ENCODE results near the gene FAM83D.

FAM83D gene

GRCh38 chr20:38895098-38895949, 30.9 kb upstream of the FAM83D start:
- no peak for DNase-seq (ENCODE audit: low read depth)

- no peak for DNase-seq (ENCODE audit: low read depth)
These were observed 30.1 kb upstream of the FAM83D start for GRCh38 chr20:38896009-38896594.

DNA sequence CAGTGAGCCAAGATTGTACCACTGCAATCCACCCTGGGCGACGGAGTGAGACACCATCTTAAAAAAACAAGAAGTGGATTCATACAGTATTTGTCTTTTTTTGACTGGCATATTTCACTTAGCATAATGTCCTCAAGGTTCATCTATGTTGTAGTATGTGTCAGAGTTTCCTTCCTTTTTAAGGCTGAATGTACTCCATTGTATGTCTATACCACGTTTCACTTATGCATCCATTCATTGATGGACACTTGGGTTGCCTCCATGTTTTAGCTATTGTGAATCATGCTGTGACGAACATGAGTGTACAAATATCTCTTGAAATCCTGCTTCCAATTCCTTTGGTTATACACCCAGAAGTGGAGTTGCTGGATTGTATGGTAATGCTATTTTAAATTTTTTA, 28.9 kb upstream of the FAM83D start:
- no peak for DNase-seq (ENCODE audit: low read depth)

DNA sequence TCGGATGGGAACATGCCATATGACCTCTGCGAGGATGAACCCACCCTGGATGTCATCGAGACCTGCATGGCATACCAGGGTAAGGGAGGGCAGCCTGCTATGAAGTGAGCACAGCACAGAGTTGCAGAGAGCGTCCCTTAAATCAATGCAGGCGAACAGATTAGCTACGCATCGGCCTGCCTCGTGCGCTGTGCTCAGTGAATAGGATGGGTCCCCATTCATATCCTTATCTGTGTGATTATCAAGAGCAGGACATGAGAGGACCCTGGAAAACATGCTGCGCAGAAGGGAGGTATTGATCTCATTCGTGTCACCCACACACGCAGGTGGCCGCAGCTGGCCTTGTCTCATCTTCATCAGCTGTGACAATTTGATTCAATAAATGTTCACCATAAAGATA, 25.6 kb upstream of the FAM83D start:
- DNase-seq (ENCODE audit: low read depth): no peak

- no peak for DNase-seq (ENCODE audit: low read depth)
These were observed 23.6 kb upstream of the FAM83D start for GRCh38 chr20:38902601-38903000.

- no peak for DNase-seq (ENCODE audit: low read depth)
These were observed 22.9 kb upstream of the FAM83D start for GRCh38 chr20:38903335-38903734.

GRCh38 chr20:38905375-38905774, 20.8 kb upstream of the FAM83D start:
- no peak for DNase-seq (ENCODE audit: low read depth)

DNA sequence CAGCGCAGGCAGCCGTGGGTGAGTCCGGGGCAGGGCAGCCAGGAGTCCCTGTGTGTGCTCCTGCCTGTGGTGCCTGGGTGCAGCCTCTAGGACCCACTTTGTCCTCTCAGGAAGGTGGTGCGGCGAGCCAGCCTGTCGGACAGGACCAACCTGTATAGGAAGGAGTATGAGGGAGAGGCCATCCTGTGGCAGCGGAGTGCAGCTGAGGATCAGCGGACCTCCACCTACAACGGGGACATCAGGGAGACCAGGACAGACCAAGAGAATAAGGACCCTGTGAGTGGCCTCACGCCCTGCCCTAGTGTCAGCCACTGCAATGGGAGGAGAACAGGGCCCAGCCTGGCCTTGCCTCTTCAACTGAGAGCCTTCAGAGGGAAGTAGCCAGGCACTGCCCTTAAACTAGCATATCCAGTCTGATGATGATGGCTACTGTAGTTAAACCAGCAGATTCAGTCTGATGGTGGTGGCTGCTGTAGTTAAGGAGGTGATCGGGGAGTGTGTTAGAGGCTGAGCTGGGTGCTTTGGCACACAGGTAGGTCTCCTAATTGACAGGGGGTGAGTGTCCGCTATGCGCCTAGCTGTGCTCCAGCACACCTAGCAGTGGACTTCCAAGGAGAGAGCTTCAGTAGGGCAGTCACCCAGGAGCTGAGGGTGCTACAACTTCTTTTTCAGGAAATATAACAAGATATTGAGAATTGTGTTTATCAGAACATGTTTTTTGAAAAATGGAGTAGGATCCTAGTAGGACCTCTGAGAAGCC, 18.1 kb upstream of the FAM83D start:
- no peak for DNase-seq (ENCODE audit: low read depth)

DNA sequence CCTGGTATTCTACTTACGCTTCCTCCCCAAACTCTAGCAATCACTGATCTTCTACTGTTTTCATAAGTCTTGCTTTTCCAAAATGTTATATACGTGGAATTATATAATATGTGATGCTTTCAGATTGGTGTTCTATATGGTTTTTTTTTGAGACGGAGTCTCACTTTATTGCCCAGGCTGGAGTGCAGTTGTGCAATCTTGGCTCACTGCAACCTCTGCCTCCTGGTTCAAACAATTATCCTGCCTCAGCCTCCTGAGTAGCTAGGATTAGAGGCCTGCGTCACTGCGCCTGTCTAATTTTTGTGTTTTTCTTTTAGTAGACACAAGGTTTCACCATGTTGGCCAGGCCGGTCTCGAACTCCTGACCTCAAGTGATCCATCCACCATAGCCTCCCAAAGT, 10.9 kb upstream of the FAM83D start:
- no peak for DNase-seq (ENCODE audit: low read depth)

- no peak for DNase-seq (ENCODE audit: low read depth)
These were observed 8.6 kb upstream of the FAM83D start for GRCh38 chr20:38917657-38918056.

DNA sequence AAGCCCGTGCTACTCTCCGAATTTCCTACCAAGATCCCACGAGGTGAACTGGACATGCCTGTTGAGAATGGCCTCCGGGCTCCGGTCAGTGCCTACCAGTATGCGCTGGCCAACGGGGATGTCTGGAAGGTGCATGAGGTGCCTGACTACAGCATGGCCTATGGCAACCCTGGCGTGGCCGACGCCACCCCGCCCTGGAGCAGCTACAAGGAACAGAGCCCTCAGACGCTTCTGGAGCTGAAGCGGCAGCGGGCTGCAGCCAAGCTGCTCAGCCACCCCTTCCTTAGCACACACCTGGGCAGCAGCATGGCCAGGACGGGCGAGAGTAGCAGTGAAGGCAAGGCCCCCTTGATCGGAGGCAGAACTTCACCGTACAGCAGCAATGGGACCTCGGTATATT, 8.0 kb upstream of the FAM83D start:
- no peak for DNase-seq (ENCODE audit: low read depth)

DNA sequence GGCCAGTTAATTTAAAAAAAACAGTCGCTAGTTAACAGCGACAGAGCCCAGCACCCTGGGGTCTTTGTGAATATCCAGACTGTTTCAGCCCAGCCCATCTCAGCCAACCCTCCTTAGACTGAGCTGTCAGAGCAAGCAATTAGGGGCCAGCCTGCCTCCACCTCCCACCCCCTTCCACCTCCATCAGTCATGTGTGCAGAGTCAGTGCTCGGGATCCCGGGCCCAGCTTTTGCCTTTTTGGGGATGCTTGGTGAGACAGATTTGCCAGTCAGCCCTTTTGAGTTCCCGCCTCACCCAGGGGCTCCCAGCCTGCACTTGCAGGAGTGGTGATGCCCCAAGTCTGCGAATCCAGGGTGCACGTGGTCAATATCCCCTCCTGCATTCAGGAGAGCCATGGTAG, 6.5 kb upstream of the FAM83D start:
- DNase-seq (ENCODE audit: low read depth): no peak

- DNase-seq (ENCODE audit: low read depth): no peak
These were observed 5.8 kb upstream of the FAM83D start for GRCh38 chr20:38920411-38920810.

DNA sequence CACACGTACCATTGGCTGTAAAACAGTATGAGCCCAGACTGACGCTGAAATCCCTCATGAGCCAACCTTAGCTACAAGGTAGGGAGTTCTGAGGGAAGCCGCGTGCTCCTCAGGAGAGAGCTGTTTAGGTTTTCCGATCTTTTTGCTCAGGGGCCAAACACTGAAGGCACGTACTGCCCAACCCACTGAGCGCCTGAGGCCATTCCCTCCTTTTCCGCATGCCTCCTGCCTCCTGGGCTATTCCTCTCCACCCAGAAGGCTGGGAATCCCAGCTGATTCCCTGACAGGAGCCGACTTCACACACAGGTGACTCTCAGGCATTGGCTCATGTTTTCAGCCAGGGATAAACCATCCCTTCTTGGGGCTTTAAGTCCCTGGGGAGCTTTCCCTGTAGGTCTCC, 5.4 kb upstream of the FAM83D start:
- no peak for DNase-seq (ENCODE audit: low read depth)

GRCh38 chr20:38924718-38925117, 1.5 kb upstream of the FAM83D start:
- DNase-seq (ENCODE audit: low read depth): no peak

- DNase-seq (ENCODE audit: low read depth): no peak
These were observed 858 bp downstream of the FAM83D start for GRCh38 chr20:38926934-38927616.

GRCh38 chr20:38927902-38928578, 1.8 kb downstream of the FAM83D start:
- DNase-seq (ENCODE audit: low read depth): no peak

GRCh38 chr20:38930242-38930569, 4.0 kb downstream of the FAM83D start:
- no peak for DNase-seq (ENCODE audit: low read depth)

DNA sequence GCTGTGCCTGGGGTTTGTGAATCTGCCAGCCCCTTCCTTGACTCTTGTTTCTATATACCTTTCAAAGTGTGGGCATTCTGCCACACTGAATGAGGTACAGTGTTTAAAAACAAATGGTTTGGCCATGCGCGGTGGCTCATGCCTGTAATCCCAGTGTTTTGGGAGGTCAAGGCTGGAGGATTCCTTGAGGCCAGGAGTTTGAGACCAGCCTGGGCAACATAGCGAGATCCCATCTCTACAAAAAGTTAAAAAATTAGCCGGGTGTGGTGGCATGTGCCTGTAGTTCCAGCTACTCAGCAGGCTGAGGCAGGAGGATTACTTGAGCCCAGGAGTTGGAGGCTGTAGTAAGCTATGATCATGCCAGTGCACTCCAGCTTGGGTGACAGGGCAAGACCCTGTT, 5.8 kb downstream of the FAM83D start:
- no peak for DNase-seq (ENCODE audit: low read depth)

DNA sequence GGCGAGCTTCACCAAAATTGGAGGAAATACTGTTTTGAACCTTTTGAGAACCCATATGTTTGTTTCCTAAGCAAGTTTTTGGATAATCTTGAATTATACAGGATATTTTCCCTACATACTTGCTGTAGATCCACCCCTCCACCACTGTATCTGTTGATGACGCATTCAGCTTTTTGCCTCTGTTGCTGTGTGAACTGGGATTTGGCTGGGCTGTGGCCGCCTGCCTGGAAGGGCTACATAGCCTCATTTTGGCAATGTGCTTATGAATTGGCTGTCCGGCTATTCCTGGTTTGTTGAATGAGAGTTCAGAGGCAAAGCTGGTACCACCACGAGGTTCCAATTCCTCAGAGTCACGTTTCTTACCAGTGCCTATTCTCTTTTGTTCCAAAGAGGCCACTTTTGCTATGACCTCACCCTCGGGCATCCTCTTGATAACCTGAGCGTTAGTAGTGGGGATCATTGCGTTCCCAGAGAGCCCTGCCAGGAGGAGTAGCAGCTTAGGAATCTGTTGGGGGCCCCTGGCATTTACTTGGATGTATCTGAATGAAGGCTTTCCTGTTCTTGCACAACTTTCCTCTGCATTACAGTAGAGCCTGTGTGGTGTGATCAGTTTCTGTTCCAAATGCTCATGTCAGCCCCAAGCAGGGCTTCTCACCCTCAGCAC, 6.4 kb downstream of the FAM83D start:
- DNase-seq (ENCODE audit: low read depth): no peak

DNA sequence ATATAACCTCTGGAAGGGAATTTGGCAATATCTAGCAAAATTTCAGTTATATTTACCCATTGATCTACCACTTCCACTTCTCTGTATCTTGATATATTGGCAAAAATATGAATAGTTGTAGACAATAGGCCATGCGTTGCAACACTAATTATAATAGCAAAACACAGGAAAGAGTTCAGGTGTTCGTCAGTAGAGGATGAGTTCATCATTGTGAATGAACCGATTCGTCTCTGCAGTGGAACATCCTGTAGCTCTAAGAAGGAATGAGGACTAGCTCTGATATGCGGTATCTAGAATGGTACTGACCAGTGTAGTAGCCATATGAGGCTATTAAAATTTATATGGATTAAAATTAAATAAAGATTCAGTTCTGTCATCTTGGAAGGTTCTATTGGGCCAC, 8.3 kb downstream of the FAM83D start:
- no peak for DNase-seq (ENCODE audit: low read depth)

Measured in T follicular helper cell (primary cell).